Measurements from ENCODE around the gene RRBP1.

The RRBP1 gene

DNA sequence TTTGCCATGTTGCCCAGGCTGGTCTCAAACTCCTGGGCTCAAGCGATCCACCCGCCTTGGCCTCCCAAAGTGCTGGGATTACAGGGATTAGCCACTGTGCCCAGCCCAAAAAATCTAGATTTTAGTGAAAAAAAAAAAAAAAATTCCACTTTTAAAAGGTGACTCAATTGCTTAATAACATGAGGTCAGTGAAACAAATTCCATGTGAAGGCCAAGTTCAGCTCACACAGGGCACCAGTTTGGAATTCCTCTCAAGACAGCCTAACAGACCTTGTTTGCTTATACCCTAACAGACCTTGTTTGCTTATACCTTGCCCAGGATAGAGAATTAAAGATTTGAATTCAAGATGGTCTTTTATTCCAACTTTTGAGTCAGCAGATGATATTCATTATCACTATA lies 5.1 kb downstream of the RRBP1 start:
- CTCF ChIA-PET, result interaction anchor here (0.6 to 1.6 kb wide), 5 partner anchors 9 to 222 kb away, joined by 3 to 5 read pairs (median 4); no protein-coding TSS in a partner anchor
- POLR2A ChIA-PET, result no interaction called here
- no peaks in the 10 kb centered on the region for H3K27me3 ChIP-seq (replicated peaks in 2 of 5; ENCODE audit: control insufficient read depth in 4 of 5, insufficient read depth in 5 of 5, low read length in 4 of 5)
- WGBS (ENCODE audit: insufficient coverage), result 100% methylated on average over 2 of the region's 2 CpGs
- DNase-seq, result no peak
- H3K36me3 ChIP-seq (ENCODE audit: control insufficient read depth in 4 of 4, insufficient read depth in 4 of 4, low read length in 3 of 4), result peaks cover 10 to 43% (median 25%) of the 10 kb centered on the region in 4 experiments
- H3K4me1 ChIP-seq (ENCODE audit: control extremely low read depth in 1 of 4, control insufficient read depth in 4 of 4, insufficient read depth in 4 of 4, low read length in 3 of 4), result peaks cover 16 to 38% (median 25%) of the 10 kb centered on the region in 4 experiments
- H3K9me3 ChIP-seq (ENCODE audit: control extremely low read depth in 1 of 5, control insufficient read depth in 4 of 5, insufficient read depth in 2 of 5, low read depth in 1 of 5, low read length in 4 of 5), result no peaks in the 10 kb centered on the region
- no peak overlapping the region for H3K27ac ChIP-seq (ENCODE audit: insufficient read depth in 1 of 2, low read depth in 1 of 2, low read length in 2 of 2, poor library complexity in 1 of 2, severe bottlenecking in 2 of 2)
- H3K4me3 ChIP-seq (ENCODE audit: control insufficient read depth in 1 of 7, extremely low read depth in 1 of 7, insufficient read depth in 4 of 7, low read depth in 2 of 7, low read length in 6 of 7), result no peak overlapping the region

DNA sequence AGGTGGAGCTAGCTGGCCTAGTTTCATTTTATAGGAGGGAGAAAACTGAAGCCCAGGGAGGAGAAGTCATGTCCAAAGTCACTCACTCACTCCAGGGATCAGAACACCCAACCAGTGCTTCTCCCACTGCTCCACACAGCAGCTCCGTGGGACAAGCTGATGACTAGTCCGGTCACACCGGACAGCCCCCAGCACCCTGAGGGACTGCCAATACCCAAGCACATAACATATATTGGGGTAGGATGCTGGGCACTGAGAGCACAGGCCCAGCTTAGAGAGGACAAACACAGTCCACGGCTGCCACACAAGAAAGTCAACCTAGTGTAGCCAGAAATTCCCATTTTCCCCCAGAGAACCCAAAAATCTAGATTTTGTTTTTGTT lies 5.7 kb downstream of the RRBP1 start:
- WGBS (ENCODE audit: insufficient coverage), result 100% methylated on average over 3 of the region's 4 CpGs
- no peak for DNase-seq
- H3K27ac ChIP-seq (ENCODE audit: insufficient read depth in 1 of 2, low read depth in 1 of 2, low read length in 2 of 2, poor library complexity in 1 of 2, severe bottlenecking in 2 of 2), result no peak overlapping the region
- no peaks in the 10 kb centered on the region for H3K9me3 ChIP-seq (ENCODE audit: control extremely low read depth in 1 of 5, control insufficient read depth in 4 of 5, insufficient read depth in 2 of 5, low read depth in 1 of 5, low read length in 4 of 5)
- H3K27me3 ChIP-seq (replicated peaks in 2 of 5; ENCODE audit: control insufficient read depth in 4 of 5, insufficient read depth in 5 of 5, low read length in 4 of 5), result no peaks in the 10 kb centered on the region
- ChIA-PET CTCF (interaction anchor here (1.1 to 1.4 kb wide), 3 partner anchors 222 to 262 kb away, joined by 3 to 5 read pairs (median 3); no protein-coding TSS in a partner anchor), POLR2A (interaction anchor here (0.6 kb wide), 1 partner anchor 31 kb away, joined by 3 read pairs; no protein-coding TSS in a partner anchor)
- peaks cover 22 to 44% (median 30%) of the 10 kb centered on the region in 4 experiments for H3K4me1 ChIP-seq (ENCODE audit: control extremely low read depth in 1 of 4, control insufficient read depth in 4 of 4, insufficient read depth in 4 of 4, low read length in 3 of 4)
- no peak overlapping the region for H3K4me3 ChIP-seq (ENCODE audit: control insufficient read depth in 1 of 7, extremely low read depth in 1 of 7, insufficient read depth in 4 of 7, low read depth in 2 of 7, low read length in 6 of 7)
- H3K36me3 ChIP-seq (ENCODE audit: control insufficient read depth in 4 of 4, insufficient read depth in 4 of 4, low read length in 3 of 4), result peaks cover 10 to 43% (median 25%) of the 10 kb centered on the region in 4 experiments

DNA sequence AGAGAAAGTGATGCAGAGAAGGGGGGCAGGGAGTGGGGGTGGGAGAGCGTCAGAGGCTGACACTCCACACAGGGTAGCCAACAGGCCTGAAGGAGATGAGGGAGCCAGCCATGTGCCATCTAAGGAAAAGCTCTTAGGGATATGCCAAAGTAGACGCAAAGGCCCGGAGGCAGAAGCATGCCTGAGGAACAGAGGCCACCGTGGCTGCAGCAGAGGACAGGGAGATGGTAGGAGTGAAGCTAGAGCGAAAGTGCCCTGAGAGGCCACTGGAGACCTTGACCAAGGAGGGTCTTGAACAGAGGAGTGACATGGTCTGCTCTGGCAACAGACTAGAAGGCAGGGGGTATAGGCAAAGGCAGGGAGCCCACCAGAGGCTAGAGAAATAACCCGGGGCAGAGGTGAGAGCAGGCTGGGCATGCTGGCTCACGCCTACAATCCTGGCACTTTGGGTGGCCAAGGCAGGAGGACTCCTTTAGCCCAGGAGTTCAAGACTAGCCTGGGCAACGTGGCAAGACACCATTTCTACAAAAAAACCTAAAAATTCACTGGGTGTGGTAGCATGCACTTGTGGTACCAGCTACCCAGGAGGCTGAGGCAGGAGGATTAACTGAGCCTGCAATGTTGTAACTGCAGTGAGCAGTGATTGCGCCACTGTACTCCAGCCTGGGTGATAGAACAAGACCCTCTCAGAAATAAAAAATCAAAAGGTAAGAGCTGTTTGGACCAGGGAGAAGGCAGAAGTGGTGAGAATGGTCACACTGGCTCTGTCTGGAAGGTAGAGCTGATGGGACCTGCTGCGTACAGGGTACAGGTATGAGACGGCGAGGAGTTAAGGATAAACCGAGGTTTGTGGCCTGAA lies 6.3 kb downstream of the RRBP1 start:
- Histone ChIP-seq H3K27ac (ENCODE audit: insufficient read depth in 1 of 2, low read depth in 1 of 2, low read length in 2 of 2, poor library complexity in 1 of 2, severe bottlenecking in 2 of 2) (no peak overlapping the region), H3K4me1 (ENCODE audit: control extremely low read depth in 1 of 4, control insufficient read depth in 4 of 4, insufficient read depth in 4 of 4, low read length in 3 of 4) (peaks cover 26 to 48% (median 34%) of the 10 kb centered on the region in 4 experiments), H3K9me3 (ENCODE audit: control extremely low read depth in 1 of 5, control insufficient read depth in 4 of 5, insufficient read depth in 2 of 5, low read depth in 1 of 5, low read length in 4 of 5) (no peaks in the 10 kb centered on the region), H3K4me3 (ENCODE audit: control insufficient read depth in 1 of 7, extremely low read depth in 1 of 7, insufficient read depth in 4 of 7, low read depth in 2 of 7, low read length in 6 of 7) (no peak overlapping the region), H3K36me3 (ENCODE audit: control insufficient read depth in 4 of 4, insufficient read depth in 4 of 4, low read length in 3 of 4) (peaks cover 10 to 43% (median 25%) of the 10 kb centered on the region in 4 experiments), H3K27me3 (replicated peaks in 2 of 5; ENCODE audit: control insufficient read depth in 4 of 5, insufficient read depth in 5 of 5, low read length in 4 of 5) (no peaks in the 10 kb centered on the region)
- 97% methylated on average over 9 of the region's 13 CpGs for WGBS (ENCODE audit: insufficient coverage)
- DNase-seq, result no peak
- POLR2A ChIA-PET, result interaction anchor here (0.6 kb wide), 1 partner anchor 31 kb away, joined by 3 read pairs; no protein-coding TSS in a partner anchor
- CTCF ChIA-PET, result interaction anchor here (0.8 to 1.4 kb wide), 6 partner anchors 23 to 312 kb away, joined by 3 to 4 read pairs (median 3); no protein-coding TSS in a partner anchor

DNA sequence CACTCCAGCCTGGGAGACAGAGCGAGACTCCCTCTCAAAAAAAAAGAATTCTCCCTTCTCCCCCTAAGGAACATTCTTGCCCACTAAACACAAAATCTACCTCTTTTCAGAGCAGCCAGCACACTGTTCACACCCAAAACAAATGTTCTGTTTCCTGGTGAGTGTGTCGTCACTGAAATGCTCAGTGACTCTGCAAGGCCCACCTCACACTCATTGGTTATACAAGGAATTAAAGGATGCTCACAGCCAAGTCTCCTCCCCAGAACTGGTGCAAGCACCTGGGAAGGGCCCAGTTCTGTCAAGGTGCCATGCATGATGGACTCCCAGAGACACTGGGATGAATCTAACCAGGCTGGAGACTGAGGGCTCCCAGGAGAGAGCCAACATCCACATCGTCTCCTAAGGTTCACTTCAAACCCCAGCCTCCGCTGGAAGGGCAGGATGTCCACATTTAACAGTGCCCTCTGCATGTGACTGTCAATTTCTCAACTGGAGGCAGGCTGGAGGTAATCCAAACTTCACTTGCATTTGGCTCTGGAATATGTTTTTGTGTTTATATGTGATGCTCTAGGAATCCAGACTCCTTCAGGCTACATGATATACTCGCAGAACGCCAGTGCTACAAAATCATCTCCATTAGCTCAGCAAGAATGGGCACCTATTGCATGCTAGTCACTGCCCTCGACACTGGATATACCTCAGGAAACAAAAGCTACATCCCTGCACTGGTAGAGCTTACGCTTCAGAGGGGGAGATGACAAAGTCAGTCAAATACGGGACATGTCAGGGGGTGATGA lies 7.1 kb downstream of the RRBP1 start:
- DNase-seq, result no peak
- CTCF ChIA-PET, result interaction anchor here (0.8 to 2.0 kb wide), 6 partner anchors 10 to 313 kb away, joined by 3 to 5 read pairs (median 3); no protein-coding TSS in a partner anchor
- H3K9me3 ChIP-seq (ENCODE audit: control extremely low read depth in 1 of 5, control insufficient read depth in 4 of 5, insufficient read depth in 2 of 5, low read depth in 1 of 5, low read length in 4 of 5), result no peaks in the 10 kb centered on the region
- H3K4me1 ChIP-seq (ENCODE audit: control extremely low read depth in 1 of 4, control insufficient read depth in 4 of 4, insufficient read depth in 4 of 4, low read length in 3 of 4), result peaks cover 18 to 43% (median 31%) of the 10 kb centered on the region in 4 experiments
- H3K27ac ChIP-seq (ENCODE audit: insufficient read depth in 1 of 2, low read depth in 1 of 2, low read length in 2 of 2, poor library complexity in 1 of 2, severe bottlenecking in 2 of 2), result no peak overlapping the region
- POLR2A ChIA-PET, result no interaction called here
- H3K4me3 ChIP-seq (ENCODE audit: control insufficient read depth in 1 of 7, extremely low read depth in 1 of 7, insufficient read depth in 4 of 7, low read depth in 2 of 7, low read length in 6 of 7), result no peak overlapping the region
- 96% methylated on average over 5 of the region's 9 CpGs for WGBS (ENCODE audit: insufficient coverage)
- no peaks in the 10 kb centered on the region for H3K27me3 ChIP-seq (replicated peaks in 2 of 5; ENCODE audit: control insufficient read depth in 4 of 5, insufficient read depth in 5 of 5, low read length in 4 of 5)
- peaks cover 10 to 41% (median 25%) of the 10 kb centered on the region in 4 experiments for H3K36me3 ChIP-seq (ENCODE audit: control insufficient read depth in 4 of 4, insufficient read depth in 4 of 4, low read length in 3 of 4)

DNA sequence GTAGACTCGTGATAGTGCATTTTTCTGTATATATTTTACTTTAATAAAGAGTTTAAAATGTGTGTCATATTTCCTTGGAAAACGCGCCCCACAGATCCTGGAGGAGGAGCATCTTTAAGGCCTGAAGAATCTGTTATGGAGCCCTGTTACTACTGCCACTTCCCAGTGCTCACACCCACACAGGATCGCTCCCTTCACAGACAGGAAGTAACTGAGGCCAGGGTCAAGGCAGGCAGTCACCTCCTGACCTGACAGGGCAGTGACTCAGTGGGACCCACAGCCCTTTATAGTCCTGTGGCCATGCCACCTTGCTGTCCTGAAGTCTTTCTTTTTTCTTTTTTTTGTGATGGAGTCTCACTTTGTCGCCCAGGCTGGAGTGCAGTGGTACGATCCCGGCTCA lies 9.0 kb downstream of the RRBP1 start:
- H3K27ac ChIP-seq (ENCODE audit: insufficient read depth in 1 of 2, low read depth in 1 of 2, low read length in 2 of 2, poor library complexity in 1 of 2, severe bottlenecking in 2 of 2), result no peak overlapping the region
- peaks cover 6 to 35% (median 21%) of the 10 kb centered on the region in 4 experiments for H3K36me3 ChIP-seq (ENCODE audit: control insufficient read depth in 4 of 4, insufficient read depth in 4 of 4, low read length in 3 of 4)
- ChIA-PET CTCF (interaction anchor here (1.1 to 2.0 kb wide), 3 partner anchors 9 to 24 kb away, joined by 4 to 7 read pairs (median 5); partner anchors contain the start of gene RRBP1), POLR2A (no interaction called here)
- H3K9me3 ChIP-seq (ENCODE audit: control extremely low read depth in 1 of 5, control insufficient read depth in 4 of 5, insufficient read depth in 2 of 5, low read depth in 1 of 5, low read length in 4 of 5), result no peaks in the 10 kb centered on the region
- no peak overlapping the region for H3K4me3 ChIP-seq (ENCODE audit: control insufficient read depth in 1 of 7, extremely low read depth in 1 of 7, insufficient read depth in 4 of 7, low read depth in 2 of 7, low read length in 6 of 7)
- WGBS (ENCODE audit: insufficient coverage), result 93% methylated on average over 5 of the region's 7 CpGs
- no peaks in the 10 kb centered on the region for H3K27me3 ChIP-seq (replicated peaks in 2 of 5; ENCODE audit: control insufficient read depth in 4 of 5, insufficient read depth in 5 of 5, low read length in 4 of 5)
- DNase-seq, result no peak
- H3K4me1 ChIP-seq (ENCODE audit: control extremely low read depth in 1 of 4, control insufficient read depth in 4 of 4, insufficient read depth in 4 of 4, low read length in 3 of 4), result peaks cover 16 to 38% (median 31%) of the 10 kb centered on the region in 4 experiments

DNA sequence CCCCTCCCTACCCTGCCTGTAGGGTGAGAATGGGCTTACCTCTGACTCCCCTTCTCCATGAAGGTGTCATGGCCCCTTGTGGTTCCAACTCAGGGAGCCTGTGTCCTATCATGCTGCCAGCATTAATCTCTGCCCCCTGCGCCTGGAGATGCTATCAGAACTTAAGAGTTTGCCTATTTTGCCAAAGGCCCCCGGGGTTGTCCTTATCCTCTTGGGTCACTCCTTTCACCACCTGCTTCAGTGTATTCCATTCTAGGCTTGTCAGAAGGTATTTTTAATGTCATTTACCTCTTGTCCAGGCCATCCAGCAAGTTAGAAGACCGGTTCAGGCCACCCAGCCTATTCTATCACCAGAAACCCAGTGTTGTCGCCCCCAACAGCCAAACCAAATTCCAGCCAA lies 10.5 kb downstream of the RRBP1 start:
- no peak overlapping the region for H3K27ac ChIP-seq (ENCODE audit: insufficient read depth in 1 of 2, low read depth in 1 of 2, low read length in 2 of 2, poor library complexity in 1 of 2, severe bottlenecking in 2 of 2)
- POLR2A ChIA-PET, result no interaction called here
- H3K36me3 ChIP-seq (ENCODE audit: control insufficient read depth in 4 of 4, insufficient read depth in 4 of 4, low read length in 3 of 4), result peaks cover 3 to 32% (median 11%) of the 10 kb centered on the region in 4 experiments
- CTCF ChIA-PET, result interaction anchor here (1.3 to 1.5 kb wide), 2 partner anchors 22 to 24 kb away, joined by 4 read pairs; no protein-coding TSS in a partner anchor
- 54% methylated on average over 2 of the region's 4 CpGs for WGBS (ENCODE audit: insufficient coverage)
- H3K4me1 ChIP-seq (ENCODE audit: control extremely low read depth in 1 of 4, control insufficient read depth in 4 of 4, insufficient read depth in 4 of 4, low read length in 3 of 4), result peaks cover 16 to 49% (median 38%) of the 10 kb centered on the region in 4 experiments
- H3K27me3 ChIP-seq (replicated peaks in 2 of 5; ENCODE audit: control insufficient read depth in 4 of 5, insufficient read depth in 5 of 5, low read length in 4 of 5), result no peaks in the 10 kb centered on the region
- DNase-seq, result no peak
- H3K4me3 ChIP-seq (ENCODE audit: control insufficient read depth in 1 of 7, extremely low read depth in 1 of 7, insufficient read depth in 4 of 7, low read depth in 2 of 7, low read length in 6 of 7), result peak overlapping the region in 1 of 7 experiments; percentile 17
- H3K9me3 ChIP-seq (ENCODE audit: control extremely low read depth in 1 of 5, control insufficient read depth in 4 of 5, insufficient read depth in 2 of 5, low read depth in 1 of 5, low read length in 4 of 5), result no peaks in the 10 kb centered on the region

Measured in common myeloid progenitor, CD34-positive (primary cell).